ENCODE data around the gene RBPJ.

DNA sequence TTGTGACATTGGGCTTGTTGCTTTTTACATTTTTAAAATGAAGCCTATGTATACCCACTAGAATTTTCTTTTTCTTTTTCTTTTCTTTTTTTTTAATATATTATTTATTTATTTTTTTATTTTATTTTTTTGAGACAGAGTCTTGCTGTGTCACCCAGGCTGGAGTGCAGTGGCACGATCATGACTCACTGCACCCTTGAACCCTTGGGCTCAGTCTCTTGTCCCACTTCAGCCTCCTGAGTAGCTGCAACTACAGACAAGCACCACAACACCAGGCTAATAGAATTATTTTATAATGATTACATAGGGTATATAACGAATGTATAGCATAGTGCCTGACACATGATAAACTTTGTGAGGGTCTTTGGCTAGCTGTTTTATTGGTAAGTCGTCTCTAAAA lies 64.9 kb downstream of the RBPJ start:
- TF ChIP-seq, protein P1, sequence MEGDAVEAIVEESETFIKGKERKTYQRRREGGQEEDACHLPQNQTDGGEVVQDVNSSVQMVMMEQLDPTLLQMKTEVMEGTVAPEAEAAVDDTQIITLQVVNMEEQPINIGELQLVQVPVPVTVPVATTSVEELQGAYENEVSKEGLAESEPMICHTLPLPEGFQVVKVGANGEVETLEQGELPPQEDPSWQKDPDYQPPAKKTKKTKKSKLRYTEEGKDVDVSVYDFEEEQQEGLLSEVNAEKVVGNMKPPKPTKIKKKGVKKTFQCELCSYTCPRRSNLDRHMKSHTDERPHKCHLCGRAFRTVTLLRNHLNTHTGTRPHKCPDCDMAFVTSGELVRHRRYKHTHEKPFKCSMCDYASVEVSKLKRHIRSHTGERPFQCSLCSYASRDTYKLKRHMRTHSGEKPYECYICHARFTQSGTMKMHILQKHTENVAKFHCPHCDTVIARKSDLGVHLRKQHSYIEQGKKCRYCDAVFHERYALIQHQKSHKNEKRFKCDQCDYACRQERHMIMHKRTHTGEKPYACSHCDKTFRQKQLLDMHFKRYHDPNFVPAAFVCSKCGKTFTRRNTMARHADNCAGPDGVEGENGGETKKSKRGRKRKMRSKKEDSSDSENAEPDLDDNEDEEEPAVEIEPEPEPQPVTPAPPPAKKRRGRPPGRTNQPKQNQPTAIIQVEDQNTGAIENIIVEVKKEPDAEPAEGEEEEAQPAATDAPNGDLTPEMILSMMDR (IDR thresholded peaks at IDR 0.05; ENCODE audit: control extremely low read depth in 1 of 3, insufficient read depth in 1 of 3, low read depth in 1 of 3, low read length in 3 of 3) = no peak
- TF ChIP-seq USF2 (IDR thresholded peaks at IDR 0.05; ENCODE audit: low read length) = no peak
- TF ChIP-seq POLR2A (IDR thresholded peaks at IDR 0.05; ENCODE audit: control extremely low read depth in 1 of 2, low read depth in 2 of 2, low read length in 2 of 2) = no peak
- no peak for TF ChIP-seq E2F6 (IDR thresholded peaks at IDR 0.05)
- TF ChIP-seq ASH2L (IDR thresholded peaks at IDR 0.05; ENCODE audit: low read length) = no peak
- no peak for TF ChIP-seq EZH2 (IDR thresholded peaks at IDR 0.05; ENCODE audit: low read depth, low read length, severe bottlenecking)
- TF ChIP-seq POLR2AphosphoS5 (IDR thresholded peaks at IDR 0.05; ENCODE audit: low read depth, low read length) = no peak
- TF ChIP-seq BRCA1 (IDR thresholded peaks at IDR 0.05; ENCODE audit: low read depth, low read length) = no peak
- no peak for TF ChIP-seq PHF8 (conservative IDR thresholded peaks at IDR 0.05; ENCODE audit: low read depth, low read length)
- TF ChIP-seq SIN3A (conservative IDR thresholded peaks at IDR 0.05 in 1 of 2, IDR thresholded peaks at IDR 0.05 in 1 of 2; ENCODE audit: low read depth in 1 of 2, low read length in 2 of 2) = no peak
- TF ChIP-seq EGR1 (IDR thresholded peaks at IDR 0.05; ENCODE audit: borderline replicate concordance, low read depth, low read length) = no peak
- no peak for TF ChIP-seq KDM5A (IDR thresholded peaks at IDR 0.05; ENCODE audit: low read length)

Measured in H1 (cell line).